WTC11 (cell line): ENCODE data around the gene EGFR. TPM values are rescaled to one million over a fixed set of nuclear protein-coding genes. Genes with fewer than 3 reads are reported as not detected.
A peak's percentile ranks its signal among the peaks of the same experiment; 100 is the strongest.

ENCODE experiments used
- ATAC-seq: fragments of 200-7000 bp; cut with Tn5 transposase; 2 replicates; pipeline ENCODE4 v1.10.0; 2021; ENCODE audit warnings: mild to moderate bottlenecking, moderate library complexity
- CTCF ChIA-PET: fragments of 300-600 bp; sonication (Branson Sonifier 250); formaldehyde crosslinking; loops from one replicate; lab custom pipeline; 2021; ENCODE audit warnings: antibody characterized with exemption; lab: Charles Lee
- POLR2A ChIA-PET: fragments of 350-600 bp; sonication (Branson Sonifier 250); formaldehyde crosslinking; loops from one replicate; lab custom pipeline; 2021; ENCODE audit warnings: antibody characterized with exemption; lab: Charles Lee
- DNase-seq: peaks from one replicate; pipeline ENCODE4 v3.0.0; 2021; ENCODE audit warnings: low spot score
- H3K27ac Mint-ChIP-seq: 2 replicates; pipeline ENCODE4 v1.8.0; 2021; ENCODE audit warnings: mixed read lengths
- H3K27me3 Mint-ChIP-seq: 2 replicates; pipeline ENCODE4 v1.8.0; 2021; ENCODE audit warnings: low read depth, mild to moderate bottlenecking, moderate library complexity, mixed read lengths
- H3K36me3 Mint-ChIP-seq: 2 replicates; pipeline ENCODE4 v1.8.0; 2021; ENCODE audit warnings: mixed read lengths
- H3K4me1 Mint-ChIP-seq: 2 replicates; pipeline ENCODE4 v1.8.0; 2022; ENCODE audit warnings: mixed read lengths
- H3K4me3 Mint-ChIP-seq: 2 replicates; pipeline ENCODE4 v1.8.0; 2021; ENCODE audit warnings: mild to moderate bottlenecking, moderate library complexity, mixed read lengths
- H3K9me3 Mint-ChIP-seq: 2 replicates; pipeline ENCODE4 v1.8.0; 2021; ENCODE audit warnings: mixed read lengths
- CBFB ChIP-seq: sonication (generic); formaldehyde crosslinking; IDR thresholded peaks from 2 replicates; pipeline ENCODE4 v1.8.1; 2022; ENCODE audit warnings: mild to moderate bottlenecking, low read depth, missing genetic modification reagents
- EMX1 ChIP-seq: fragments of 250-450 bp; sonication (Bioruptor Pico); IDR thresholded peaks from 2 replicates; pipeline ENCODE4 v1.8.0; 2021; ENCODE audit warnings: mild to moderate bottlenecking
- GABPB1 ChIP-seq: sonication (generic); formaldehyde crosslinking; IDR thresholded peaks from 2 replicates; pipeline ENCODE4 v1.8.1; 2023; ENCODE audit warnings: mild to moderate bottlenecking, missing genetic modification reagents
- HMGXB4 ChIP-seq: sonication (generic); formaldehyde crosslinking; IDR thresholded peaks from 2 replicates; pipeline ENCODE4 v1.8.1; 2023; ENCODE audit warnings: mild to moderate bottlenecking, moderate library complexity, missing genetic modification reagents
- NFATC4 ChIP-seq: fragments of 250-450 bp; sonication (Bioruptor Pico); IDR thresholded peaks from 2 replicates; pipeline ENCODE4 v1.9.0; 2021; ENCODE audit warnings: mild to moderate bottlenecking
- NFE2L1 ChIP-seq: sonication (generic); formaldehyde crosslinking; IDR thresholded peaks from 2 replicates; pipeline ENCODE4 v1.8.1; 2023; ENCODE audit warnings: missing genetic modification reagents
- SMAD3 ChIP-seq: sonication (generic); formaldehyde crosslinking; IDR thresholded peaks from 2 replicates; pipeline ENCODE4 v1.8.0; 2022; ENCODE audit warnings: missing genetic modification reagents, mild to moderate bottlenecking, borderline replicate concordance
- STAT6 ChIP-seq: sonication (generic); formaldehyde crosslinking; conservative IDR thresholded peaks from 2 replicates; pipeline ENCODE4 v1.8.1; 2023; ENCODE audit warnings: mild to moderate bottlenecking, low read depth, missing genetic modification reagents, moderate library complexity
- ZNF138 ChIP-seq: sonication (generic); formaldehyde crosslinking; conservative IDR thresholded peaks from 2 replicates; pipeline ENCODE4 v1.8.1; 2022; ENCODE audit warnings: mild to moderate bottlenecking, moderate library complexity, missing genetic modification reagents
- total RNA-seq: library from RNA; stranded (reverse); gene quantifications from 3 replicates; pipeline ENCODE4 v1.2.3, GENCODE V29; 2021
- TF ChIP-seq, protein P1 (sequence below): sonication (generic); formaldehyde crosslinking; IDR thresholded peaks from 2 replicates; pipeline ENCODE4 v1.8.1; 2022; ENCODE audit warnings: missing genetic modification reagents, borderline replicate concordance
- TF ChIP-seq, protein P2 (sequence below): fragments of 200-600 bp; IDR thresholded peaks from 2 replicates; pipeline ENCODE4 v1.8.0; 2022; ENCODE audit warnings: antibody characterized with exemption
- TF ChIP-seq, protein P3 (sequence below): fragments of 250-450 bp; sonication (Bioruptor Pico); IDR thresholded peaks from 2 replicates; pipeline ENCODE4 v1.9.0; 2021; ENCODE audit warnings: mild to moderate bottlenecking
- TF ChIP-seq, protein P4 (sequence below): sonication (generic); formaldehyde crosslinking; IDR thresholded peaks from 2 replicates; pipeline ENCODE4 v1.8.1; 2022; ENCODE audit warnings: low read depth, missing genetic modification reagents, borderline replicate concordance
- TF ChIP-seq, protein P5 (sequence below): sonication (generic); formaldehyde crosslinking; IDR thresholded peaks from 2 replicates; pipeline ENCODE4 v1.8.0; 2023; ENCODE audit warnings: missing genetic modification reagents, mild to moderate bottlenecking, borderline replicate concordance

Gene EGFR
- total RNA-seq, 1 experiment from 2014 or later, result 5.9 TPM

DNA sequence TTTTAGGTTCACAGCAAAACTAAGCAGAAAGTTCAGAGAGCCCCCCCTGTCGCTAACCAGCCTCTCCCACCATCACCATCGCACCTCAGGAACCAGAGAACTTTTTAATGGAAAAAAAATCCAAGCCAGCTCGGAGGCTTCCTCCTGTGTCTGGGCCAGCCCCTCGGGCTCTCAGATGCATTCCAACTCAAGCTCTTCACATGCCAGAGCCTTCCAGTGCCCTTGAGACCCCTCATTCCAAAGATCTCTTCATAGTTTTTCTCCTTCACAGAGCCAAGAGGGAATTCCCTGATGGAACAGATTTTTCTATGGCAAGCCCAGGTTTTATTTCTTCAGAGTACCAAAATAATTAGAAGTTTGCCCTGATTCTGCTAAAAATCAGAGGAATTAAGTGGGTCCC, 192.9 kb downstream of the EGFR start:
- Mint-ChIP-seq H3K36me3 (no peaks in the 10 kb centered on the region), H3K27ac (no peak overlapping the region), H3K27me3 (no peaks in the 10 kb centered on the region), H3K4me3 (no peak overlapping the region)
- no peak for DNase-seq
- POLR2A ChIA-PET, result no interaction called here
- TF ChIP-seq, protein P1, sequence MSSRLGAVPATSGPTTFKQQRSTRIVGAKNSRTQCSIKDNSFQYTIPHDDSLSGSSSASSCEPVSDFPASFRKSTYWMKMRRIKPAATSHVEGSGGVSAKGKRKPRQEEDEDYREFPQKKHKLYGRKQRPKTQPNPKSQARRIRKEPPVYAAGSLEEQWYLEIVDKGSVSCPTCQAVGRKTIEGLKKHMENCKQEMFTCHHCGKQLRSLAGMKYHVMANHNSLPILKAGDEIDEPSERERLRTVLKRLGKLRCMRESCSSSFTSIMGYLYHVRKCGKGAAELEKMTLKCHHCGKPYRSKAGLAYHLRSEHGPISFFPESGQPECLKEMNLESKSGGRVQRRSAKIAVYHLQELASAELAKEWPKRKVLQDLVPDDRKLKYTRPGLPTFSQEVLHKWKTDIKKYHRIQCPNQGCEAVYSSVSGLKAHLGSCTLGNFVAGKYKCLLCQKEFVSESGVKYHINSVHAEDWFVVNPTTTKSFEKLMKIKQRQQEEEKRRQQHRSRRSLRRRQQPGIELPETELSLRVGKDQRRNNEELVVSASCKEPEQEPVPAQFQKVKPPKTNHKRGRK (CRISPR knock-in tag), result no peak
- TF ChIP-seq, protein P2, sequence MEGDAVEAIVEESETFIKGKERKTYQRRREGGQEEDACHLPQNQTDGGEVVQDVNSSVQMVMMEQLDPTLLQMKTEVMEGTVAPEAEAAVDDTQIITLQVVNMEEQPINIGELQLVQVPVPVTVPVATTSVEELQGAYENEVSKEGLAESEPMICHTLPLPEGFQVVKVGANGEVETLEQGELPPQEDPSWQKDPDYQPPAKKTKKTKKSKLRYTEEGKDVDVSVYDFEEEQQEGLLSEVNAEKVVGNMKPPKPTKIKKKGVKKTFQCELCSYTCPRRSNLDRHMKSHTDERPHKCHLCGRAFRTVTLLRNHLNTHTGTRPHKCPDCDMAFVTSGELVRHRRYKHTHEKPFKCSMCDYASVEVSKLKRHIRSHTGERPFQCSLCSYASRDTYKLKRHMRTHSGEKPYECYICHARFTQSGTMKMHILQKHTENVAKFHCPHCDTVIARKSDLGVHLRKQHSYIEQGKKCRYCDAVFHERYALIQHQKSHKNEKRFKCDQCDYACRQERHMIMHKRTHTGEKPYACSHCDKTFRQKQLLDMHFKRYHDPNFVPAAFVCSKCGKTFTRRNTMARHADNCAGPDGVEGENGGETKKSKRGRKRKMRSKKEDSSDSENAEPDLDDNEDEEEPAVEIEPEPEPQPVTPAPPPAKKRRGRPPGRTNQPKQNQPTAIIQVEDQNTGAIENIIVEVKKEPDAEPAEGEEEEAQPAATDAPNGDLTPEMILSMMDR, result no peak
- TF ChIP-seq GABPB1 (CRISPR knock-in tag) (no peak), CBFB (CRISPR knock-in tag) (no peak), NFATC4 (no peak), HMGXB4 (CRISPR knock-in tag) (no peak), EMX1 (CRISPR knock-in tag) (no peak), NFE2L1 (CRISPR knock-in tag) (no peak), ZNF138 (CRISPR knock-in tag) (no peak), STAT6 (CRISPR knock-in tag) (no peak), SMAD3 (CRISPR knock-in tag) (no peak)
- TF ChIP-seq, protein P3, sequence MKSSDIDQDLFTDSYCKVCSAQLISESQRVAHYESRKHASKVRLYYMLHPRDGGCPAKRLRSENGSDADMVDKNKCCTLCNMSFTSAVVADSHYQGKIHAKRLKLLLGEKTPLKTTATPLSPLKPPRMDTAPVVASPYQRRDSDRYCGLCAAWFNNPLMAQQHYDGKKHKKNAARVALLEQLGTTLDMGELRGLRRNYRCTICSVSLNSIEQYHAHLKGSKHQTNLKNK (CRISPR knock-in tag), result no peak
- TF ChIP-seq, protein P4, sequence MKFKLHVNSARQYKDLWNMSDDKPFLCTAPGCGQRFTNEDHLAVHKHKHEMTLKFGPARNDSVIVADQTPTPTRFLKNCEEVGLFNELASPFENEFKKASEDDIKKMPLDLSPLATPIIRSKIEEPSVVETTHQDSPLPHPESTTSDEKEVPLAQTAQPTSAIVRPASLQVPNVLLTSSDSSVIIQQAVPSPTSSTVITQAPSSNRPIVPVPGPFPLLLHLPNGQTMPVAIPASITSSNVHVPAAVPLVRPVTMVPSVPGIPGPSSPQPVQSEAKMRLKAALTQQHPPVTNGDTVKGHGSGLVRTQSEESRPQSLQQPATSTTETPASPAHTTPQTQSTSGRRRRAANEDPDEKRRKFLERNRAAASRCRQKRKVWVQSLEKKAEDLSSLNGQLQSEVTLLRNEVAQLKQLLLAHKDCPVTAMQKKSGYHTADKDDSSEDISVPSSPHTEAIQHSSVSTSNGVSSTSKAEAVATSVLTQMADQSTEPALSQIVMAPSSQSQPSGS, result no peak
- TF ChIP-seq, protein P5, sequence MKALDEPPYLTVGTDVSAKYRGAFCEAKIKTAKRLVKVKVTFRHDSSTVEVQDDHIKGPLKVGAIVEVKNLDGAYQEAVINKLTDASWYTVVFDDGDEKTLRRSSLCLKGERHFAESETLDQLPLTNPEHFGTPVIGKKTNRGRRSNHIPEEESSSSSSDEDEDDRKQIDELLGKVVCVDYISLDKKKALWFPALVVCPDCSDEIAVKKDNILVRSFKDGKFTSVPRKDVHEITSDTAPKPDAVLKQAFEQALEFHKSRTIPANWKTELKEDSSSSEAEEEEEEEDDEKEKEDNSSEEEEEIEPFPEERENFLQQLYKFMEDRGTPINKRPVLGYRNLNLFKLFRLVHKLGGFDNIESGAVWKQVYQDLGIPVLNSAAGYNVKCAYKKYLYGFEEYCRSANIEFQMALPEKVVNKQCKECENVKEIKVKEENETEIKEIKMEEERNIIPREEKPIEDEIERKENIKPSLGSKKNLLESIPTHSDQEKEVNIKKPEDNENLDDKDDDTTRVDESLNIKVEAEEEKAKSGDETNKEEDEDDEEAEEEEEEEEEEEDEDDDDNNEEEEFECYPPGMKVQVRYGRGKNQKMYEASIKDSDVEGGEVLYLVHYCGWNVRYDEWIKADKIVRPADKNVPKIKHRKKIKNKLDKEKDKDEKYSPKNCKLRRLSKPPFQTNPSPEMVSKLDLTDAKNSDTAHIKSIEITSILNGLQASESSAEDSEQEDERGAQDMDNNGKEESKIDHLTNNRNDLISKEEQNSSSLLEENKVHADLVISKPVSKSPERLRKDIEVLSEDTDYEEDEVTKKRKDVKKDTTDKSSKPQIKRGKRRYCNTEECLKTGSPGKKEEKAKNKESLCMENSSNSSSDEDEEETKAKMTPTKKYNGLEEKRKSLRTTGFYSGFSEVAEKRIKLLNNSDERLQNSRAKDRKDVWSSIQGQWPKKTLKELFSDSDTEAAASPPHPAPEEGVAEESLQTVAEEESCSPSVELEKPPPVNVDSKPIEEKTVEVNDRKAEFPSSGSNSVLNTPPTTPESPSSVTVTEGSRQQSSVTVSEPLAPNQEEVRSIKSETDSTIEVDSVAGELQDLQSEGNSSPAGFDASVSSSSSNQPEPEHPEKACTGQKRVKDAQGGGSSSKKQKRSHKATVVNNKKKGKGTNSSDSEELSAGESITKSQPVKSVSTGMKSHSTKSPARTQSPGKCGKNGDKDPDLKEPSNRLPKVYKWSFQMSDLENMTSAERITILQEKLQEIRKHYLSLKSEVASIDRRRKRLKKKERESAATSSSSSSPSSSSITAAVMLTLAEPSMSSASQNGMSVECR, result no peak
- TF ChIP-seq, all 79 proteins: peak for 0
- peaks cover 18% of the 10 kb centered on the region for H3K4me1 Mint-ChIP-seq
- CTCF ChIA-PET, result interaction anchor here (0.6 to 6.5 kb wide), 4 partner anchors 39 to 423 kb away, joined by 3 to 36 read pairs (median 6); no protein-coding TSS in a partner anchor
- ATAC-seq, result peak; percentile 63
- H3K9me3 Mint-ChIP-seq, result no peaks in the 10 kb centered on the region
